ENCODE measurements around the gene ULK3.

The ULK3 gene

GRCh38 chr15:74798388-74799254 lies 44.3 kb downstream of the ULK3 start:
- no peak for DNase-seq

GRCh38 chr15:74795966-74796625 lies 46.9 kb downstream of the ULK3 start:
- DNase-seq = no peak

GRCh38 chr15:74794970-74795349 lies 48.0 kb downstream of the ULK3 start:
- DNase-seq = no peak

GRCh38 chr15:74794248-74794969 lies 48.5 kb downstream of the ULK3 start:
- DNase-seq = no peak

GRCh38 chr15:74793135-74794028 lies 49.6 kb downstream of the ULK3 start:
- peak; percentile 75 to 87 (median 75) for DNase-seq

GRCh38 chr15:74792227-74793016 lies 50.5 kb downstream of the ULK3 start:
- no peak for DNase-seq

- DNase-seq = no peak
Measured at GRCh38 chr15:74791667-74792066, 51.3 kb downstream of the ULK3 start.

- no peak for DNase-seq
Measured at GRCh38 chr15:74791007-74791406, 51.9 kb downstream of the ULK3 start.

- DNase-seq = peak; percentile 65 to 77 (median 77)
Measured at GRCh38 chr15:74790080-74790916, 52.7 kb downstream of the ULK3 start.

GRCh38 chr15:74789741-74790079 lies 53.2 kb downstream of the ULK3 start:
- DNase-seq = no peak

GRCh38 chr15:74789171-74789631 lies 53.8 kb downstream of the ULK3 start:
- no peak for DNase-seq

- no peak for DNase-seq
Measured at GRCh38 chr15:74788683-74789151, 54.2 kb downstream of the ULK3 start.

- peak; percentile 51 to 61 (median 54) for DNase-seq
Measured at GRCh38 chr15:74788042-74788682, 54.8 kb downstream of the ULK3 start.

- peak; percentile 89 to 96 (median 91) for DNase-seq
Measured at GRCh38 chr15:74787251-74788041, 55.5 kb downstream of the ULK3 start.

GRCh38 chr15:74786551-74787165 lies 56.3 kb downstream of the ULK3 start:
- DNase-seq = peak; percentile 64 to 79 (median 79)
